Caco-2 (cell line): Measurements from ENCODE around the gene EOGT. TPM values are rescaled to one million over a fixed set of nuclear protein-coding genes. Genes with fewer than 3 reads are reported as not detected.
A peak's percentile ranks its signal among the peaks of the same experiment; 100 is the strongest.

Experiments
- BruUV-seq: library from RNA; stranded (reverse); fragments of 400-500 nt; replicated peaks from 2 replicates; lab custom pipeline; 2021; lab: Mats Ljungman, UMichigan
- CTCF ChIA-PET: fragments of 300-600 bp; sonication (Branson Sonifier 250); formaldehyde crosslinking; loops from one replicate; lab custom pipeline; 2022; ENCODE audit warnings: antibody characterized with exemption; lab: Charles Lee
- POLR2A ChIA-PET: fragments of 300-600 bp; sonication (Branson Sonifier 250); formaldehyde crosslinking; loops from one replicate; lab custom pipeline; 2022; ENCODE audit warnings: antibody characterized with exemption; lab: Charles Lee
- DNase-seq, 2 experiments: peaks; one replicate each; pipeline versions ENCODE4 v3.0.0 to v3.0.0-alpha.2; 2020 to 2022
- H3K27me3 ChIP-seq: replicated peaks from 2 replicates; pipeline ENCODE4 v1.6.0; 2011; ENCODE audit warnings: low read length; ENCODE audit not compliant: control insufficient read depth, insufficient read depth
- H3K36me3 ChIP-seq: 2 replicates; pipeline ENCODE4 v1.5.1; 2011; ENCODE audit warnings: low read length; ENCODE audit not compliant: control insufficient read depth, insufficient read depth
- H3K4me1 ChIP-seq: fragments of 250-450 bp; sonication (Bioruptor Pico); 2 replicates; pipeline ENCODE4 v1.5.1; 2020; ENCODE audit warnings: mild to moderate bottlenecking
- H3K4me3 ChIP-seq: 2 replicates; pipeline ENCODE4 v1.5.1; 2011; ENCODE audit warnings: low read depth, mild to moderate bottlenecking, control low read depth, low read length
- H3K9me3 ChIP-seq: fragments of 250-450 bp; sonication (Bioruptor Pico); 2 replicates; pipeline ENCODE4 v1.5.1; 2020; ENCODE audit warnings: mild to moderate bottlenecking, moderate library complexity
- H3K27ac Mint-ChIP-seq: one replicate; pipeline ENCODE4 v1.8.0; 2022; ENCODE audit warnings: mixed read lengths; ENCODE audit not compliant: unreplicated experiment
- H3K27me3 Mint-ChIP-seq: one replicate; pipeline ENCODE4 v1.8.0; 2022; ENCODE audit warnings: mixed read lengths; ENCODE audit not compliant: insufficient read depth, unreplicated experiment
- H3K36me3 Mint-ChIP-seq: one replicate; pipeline ENCODE4 v1.8.0; 2022; ENCODE audit warnings: mild to moderate bottlenecking, mixed read lengths; ENCODE audit not compliant: insufficient read depth, unreplicated experiment
- H3K4me1 Mint-ChIP-seq: one replicate; pipeline ENCODE4 v1.8.0; 2022; ENCODE audit warnings: low read depth, mixed read lengths; ENCODE audit not compliant: unreplicated experiment
- H3K4me3 Mint-ChIP-seq: one replicate; pipeline ENCODE4 v1.8.0; 2022; ENCODE audit warnings: mild to moderate bottlenecking, moderate library complexity, mixed read lengths; ENCODE audit not compliant: unreplicated experiment
- H3K9me3 Mint-ChIP-seq: one replicate; pipeline ENCODE4 v1.8.0; 2022; ENCODE audit warnings: mixed read lengths; ENCODE audit not compliant: unreplicated experiment
- CTCF ChIP-seq, 2 experiments: fragments of 200-600 bp in 1 of 2; IDR thresholded peaks; 1 replicate in 1 of 2; 2 replicates in 1 of 2; pipeline versions ENCODE4 v1.5.1 to v1.8.0; 2011 to 2022; ENCODE audit warnings: antibody characterized with exemption in 1 of 2, control low read depth in 1 of 2, inconsistent platforms in 1 of 2, low read depth in 1 of 2, low read length in 1 of 2, mild to moderate bottlenecking in 1 of 2, moderate library complexity in 1 of 2; ENCODE audit not compliant: insufficient read depth in 1 of 2, severe bottlenecking in 1 of 2, unreplicated experiment in 1 of 2
- intact Hi-C: fragments of 100-400 bp; cut with micrococcal nuclease; formaldehyde crosslinking; loops from one replicate; pipeline ENCODE4 v1.10.0; 2022; ENCODE audit not compliant: unreplicated experiment
- total RNA-seq: library from RNA; stranded (reverse); gene quantifications from 2 replicates; pipeline ENCODE4 v1.2.3, GENCODE V29; 2022

The EOGT gene
- total RNA-seq, 1 experiment from 2014 or later = 16.1 TPM

GRCh38 chr3:69012100-69012799 lies 1.2 kb downstream of the EOGT start:
- CTCF ChIA-PET = no interaction called here
- no peak for DNase-seq
- peak overlapping the region; percentile 90 for H3K4me3 ChIP-seq

GRCh38 chr3:69011096-69011730 lies 2.3 kb downstream of the EOGT start:
- POLR2A ChIA-PET = no interaction called here
- no peaks in the 10 kb centered on the region for H3K4me1 Mint-ChIP-seq

More at GRCh38 chr3:69012100-69012799, 1.2 kb downstream of the EOGT start:
- Mint-ChIP-seq H3K4me3 (peak overlapping the region; percentile 91), H3K36me3 (peaks cover 18% of the 10 kb centered on the region), H3K27me3 (no peaks in the 10 kb centered on the region), H3K9me3 (no peaks in the 10 kb centered on the region), H3K4me1 (no peaks in the 10 kb centered on the region), H3K27ac (peak overlapping the region; percentile 83)
- Histone ChIP-seq H3K36me3 (no peaks in the 10 kb centered on the region; the same call in 1 of the 2 replicates), H3K27me3 (no peaks in the 10 kb centered on the region), H3K9me3 (no peaks in the 10 kb centered on the region), H3K4me1 (0 out of 2 replicates have a peak, but pooled peaks cover 6% of the 10 kb centered on the region)
- TF ChIP-seq CTCF (IDR thresholded peaks at IDR 0.05; ENCODE audit: insufficient read depth in 1 of 2, low read depth in 1 of 2, low read length in 1 of 2, severe bottlenecking in 1 of 2, unreplicated experiment in 1 of 2) = no peak
- POLR2A ChIA-PET = interaction anchor here (0.6 kb wide), 1 partner anchor 20 kb away, joined by 5 read pairs; no protein-coding TSS in a partner anchor
- intact Hi-C loops = loop anchor here (2.0 kb wide), 2 partner anchors 41 to 69 kb away; partner anchors contain the start of genes TMF1 and UBA3
- BruUV-seq = TSS peak; percentile 23

More at GRCh38 chr3:69011096-69011730, 2.3 kb downstream of the EOGT start:
- Mint-ChIP-seq H3K9me3 (no peaks in the 10 kb centered on the region), H3K27me3 (no peaks in the 10 kb centered on the region), H3K27ac (no peak overlapping the region), H3K36me3 (peaks cover 11% of the 10 kb centered on the region), H3K4me3 (no peak overlapping the region)
- TF ChIP-seq CTCF (IDR thresholded peaks at IDR 0.05; ENCODE audit: insufficient read depth in 1 of 2, low read depth in 1 of 2, low read length in 1 of 2, severe bottlenecking in 1 of 2, unreplicated experiment in 1 of 2) = no peak
- Histone ChIP-seq H3K9me3 (no peaks in the 10 kb centered on the region), H3K36me3 (no peaks in the 10 kb centered on the region; the same call in 1 of the 2 replicates), H3K27me3 (no peaks in the 10 kb centered on the region), H3K4me1 (0 out of 2 replicates have a peak, but pooled peaks cover 6% of the 10 kb centered on the region), H3K4me3 (no peak overlapping the region)
- BruUV-seq = no TSS peak
- DNase-seq = no peak
- intact Hi-C loops = no loop called here
- CTCF ChIA-PET = no interaction called here
